NCI-H524 treated with DMSO at 0.1 percent for 48 hours (cell line): ENCODE measurements around the gene ZNF331.

Experiments used
- DNase-seq: peaks from one replicate; lab custom pipeline; 2025; lab: John Stamatoyannopoulos, UW

ZNF331 gene

DNA sequence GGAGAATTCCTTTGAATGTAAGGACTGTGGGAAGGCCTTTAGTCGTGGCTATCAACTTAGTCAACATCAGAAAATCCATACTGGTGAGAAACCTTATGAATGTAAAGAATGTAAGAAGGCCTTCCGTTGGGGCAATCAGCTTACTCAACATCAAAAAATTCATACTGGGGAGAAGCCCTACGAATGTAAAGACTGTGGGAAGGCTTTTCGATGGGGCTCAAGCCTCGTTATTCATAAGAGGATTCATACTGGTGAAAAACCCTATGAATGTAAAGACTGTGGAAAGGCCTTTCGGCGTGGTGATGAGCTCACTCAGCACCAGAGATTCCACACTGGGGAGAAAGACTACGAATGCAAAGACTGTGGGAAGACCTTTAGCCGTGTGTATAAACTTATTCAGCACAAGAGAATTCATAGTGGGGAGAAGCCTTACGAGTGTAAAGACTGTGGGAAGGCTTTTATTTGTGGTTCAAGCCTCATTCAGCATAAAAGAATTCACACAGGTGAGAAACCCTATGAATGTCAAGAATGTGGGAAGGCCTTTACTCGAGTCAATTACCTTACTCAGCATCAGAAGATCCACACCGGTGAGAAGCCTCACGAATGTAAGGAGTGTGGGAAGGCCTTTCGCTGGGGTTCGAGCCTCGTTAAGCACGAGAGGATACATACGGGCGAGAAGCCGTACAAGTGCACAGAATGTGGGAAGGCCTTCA is 39.2 kb downstream of the ZNF331 start:
- no peak for DNase-seq

DNA sequence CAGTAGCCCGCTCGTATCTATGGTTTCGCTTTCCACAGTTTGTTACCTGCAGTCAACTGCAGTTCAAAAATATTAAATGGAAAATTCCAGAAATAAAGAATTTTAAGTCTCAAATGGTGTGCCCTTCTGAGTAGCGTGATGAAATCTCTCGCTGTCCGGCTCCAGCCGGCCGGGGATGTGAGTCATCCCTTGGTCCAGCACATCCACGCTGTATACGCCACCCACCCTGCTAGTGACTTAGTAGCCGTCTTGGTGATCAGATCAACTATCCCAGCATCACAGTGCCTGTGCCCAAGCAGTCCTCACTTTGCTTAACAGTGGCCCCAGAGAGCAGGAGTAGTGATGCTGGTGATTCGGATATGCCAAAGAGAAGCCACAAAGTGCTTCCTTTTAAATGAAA is 40.0 kb downstream of the ZNF331 start:
- DNase-seq = no peak

DNA sequence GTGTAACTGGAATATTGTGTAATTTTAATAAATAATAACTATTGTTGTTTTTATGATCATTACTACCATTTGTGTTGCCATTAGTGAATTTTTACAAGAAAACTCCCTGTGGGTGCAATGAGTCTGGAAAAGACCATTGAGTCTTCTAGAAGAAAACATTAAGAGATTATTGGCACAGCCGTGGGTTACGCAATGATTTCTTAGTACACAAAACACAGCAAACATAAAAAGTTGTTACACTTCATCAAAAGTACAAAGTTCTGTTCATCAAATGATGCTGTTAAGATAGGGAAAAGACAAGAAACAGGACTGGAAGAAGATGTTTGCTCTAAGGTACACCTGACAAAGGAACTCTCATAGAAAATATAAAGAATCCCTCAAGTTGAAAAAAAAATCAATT is 41.6 kb downstream of the ZNF331 start:
- DNase-seq = no peak

DNA sequence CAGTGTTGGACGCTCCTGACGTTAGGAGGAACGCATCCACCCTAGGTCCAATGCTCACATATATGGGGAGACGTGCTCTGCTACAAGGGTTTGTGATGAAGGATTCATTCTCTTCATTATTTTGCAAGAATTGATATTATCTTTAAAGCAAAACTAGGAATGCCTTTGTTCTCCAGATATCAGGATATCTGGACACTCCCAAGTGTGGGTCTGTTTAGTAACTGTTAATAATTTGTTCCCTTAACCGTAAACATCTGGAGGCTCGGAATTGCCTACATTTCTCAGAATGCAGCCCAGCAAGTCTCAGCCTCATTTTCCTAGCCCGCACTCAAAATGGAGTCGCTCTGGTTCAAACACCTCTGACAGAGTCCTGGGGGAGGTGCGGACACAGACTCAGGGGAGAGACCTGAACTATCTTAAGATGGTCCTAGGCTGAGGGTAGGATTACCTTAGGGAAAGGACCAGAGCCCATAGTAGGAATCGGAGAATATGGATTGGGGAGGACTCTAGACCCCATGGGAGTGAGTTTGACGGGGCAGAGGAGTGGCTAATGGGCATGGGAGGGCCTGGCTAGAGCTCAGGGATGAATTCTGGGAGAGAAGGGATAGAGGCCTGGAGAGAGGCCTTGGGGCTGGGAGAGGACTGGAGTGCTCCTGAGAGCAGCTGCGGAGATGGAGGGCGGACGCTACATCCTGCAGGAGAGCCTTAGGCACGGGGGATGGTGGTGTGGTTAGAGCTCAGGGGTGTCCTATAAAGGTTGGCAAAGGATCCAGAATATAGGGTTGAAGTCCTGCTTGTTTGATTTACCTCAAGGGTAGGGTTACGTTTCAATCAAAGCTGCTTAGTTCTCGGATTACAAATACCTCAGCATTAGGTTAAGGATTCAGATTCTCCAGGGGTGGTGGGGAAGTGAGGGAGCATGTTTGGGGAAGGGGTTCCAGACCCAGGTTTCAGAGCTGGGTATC is 43.2 kb downstream of the ZNF331 start:
- DNase-seq = no peak

GRCh38 chr19:53581871-53582279 is 43.9 kb downstream of the ZNF331 start:
- no peak for DNase-seq

GRCh38 chr19:53583181-53583580 is 45.2 kb downstream of the ZNF331 start:
- DNase-seq = no peak

GRCh38 chr19:53586277-53586691 is 48.3 kb downstream of the ZNF331 start:
- no peak for DNase-seq

DNA sequence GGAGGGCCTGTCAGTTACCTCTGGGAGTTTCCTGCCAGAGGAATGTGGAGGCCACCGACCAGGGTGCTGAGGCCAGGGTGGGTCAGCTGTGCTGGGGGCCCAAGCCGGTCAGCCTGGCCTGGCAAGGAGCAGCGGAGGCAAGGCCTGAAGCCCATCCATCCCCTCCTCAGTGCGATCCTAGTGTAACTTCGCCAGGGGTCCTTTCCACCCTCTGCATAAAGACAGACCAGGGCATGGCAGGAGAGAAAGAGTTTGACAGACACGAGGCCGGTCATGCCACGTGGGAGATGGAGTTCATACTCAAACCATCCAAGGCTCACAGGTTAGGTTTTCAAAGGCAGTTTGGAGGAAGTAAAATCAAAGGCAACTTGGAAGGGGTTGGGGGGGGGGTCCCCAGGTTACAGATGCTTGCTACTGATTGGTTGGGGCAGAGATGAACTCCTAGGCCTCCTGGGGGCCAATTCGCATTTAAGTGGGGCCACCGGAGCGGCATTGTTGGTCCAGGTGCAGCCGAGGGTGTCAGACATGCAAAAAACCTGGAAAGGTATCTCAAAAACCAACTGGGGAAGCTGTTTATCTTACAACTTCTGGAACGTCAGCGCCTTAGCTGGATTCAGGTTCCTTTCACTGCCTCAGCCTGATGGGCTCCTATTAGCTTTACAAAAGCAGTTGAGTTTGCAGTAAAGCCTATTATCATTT is 57.0 kb downstream of the ZNF331 start:
- no peak for DNase-seq

DNA sequence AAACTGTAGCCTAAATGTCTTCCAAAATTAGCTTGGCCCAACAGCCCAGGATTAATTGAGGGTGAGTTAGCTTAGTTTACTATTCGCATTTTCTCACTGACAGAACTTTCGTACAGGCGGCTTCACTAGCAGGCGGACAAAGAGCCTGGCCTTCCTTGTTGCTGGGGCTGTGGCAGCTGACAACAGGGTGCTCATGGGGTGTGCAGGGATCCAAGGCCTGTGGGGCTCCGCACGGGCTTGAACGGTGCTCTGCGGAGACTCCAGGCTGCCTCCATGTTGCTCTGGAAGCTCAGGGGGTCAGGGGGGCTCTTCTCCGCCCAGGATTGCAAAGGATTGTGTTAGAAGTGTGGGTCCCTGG is 57.5 kb downstream of the ZNF331 start:
- no peak for DNase-seq

DNA sequence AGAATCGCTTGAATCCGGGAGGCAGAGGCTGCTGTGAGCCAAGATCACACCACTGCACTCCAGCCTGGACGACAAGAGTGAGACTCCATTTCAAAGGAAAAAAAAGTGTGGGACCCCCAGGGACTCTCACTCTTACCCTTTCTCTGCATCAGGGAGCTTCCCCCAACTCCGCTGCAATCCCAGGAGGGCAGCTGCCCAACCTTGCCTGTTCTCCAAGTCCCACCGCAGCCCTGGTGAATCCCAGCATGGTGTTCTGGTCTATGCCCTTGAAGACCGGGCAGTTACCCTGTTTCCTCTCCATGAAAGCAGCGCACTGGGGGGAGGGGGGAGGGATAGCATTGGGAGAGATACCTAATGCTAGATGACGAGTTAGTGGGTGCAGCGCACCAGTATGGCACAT is 58.1 kb downstream of the ZNF331 start:
- DNase-seq = no peak

GRCh38 chr19:53597023-53597422 is 59.1 kb downstream of the ZNF331 start:
- DNase-seq = no peak

DNA sequence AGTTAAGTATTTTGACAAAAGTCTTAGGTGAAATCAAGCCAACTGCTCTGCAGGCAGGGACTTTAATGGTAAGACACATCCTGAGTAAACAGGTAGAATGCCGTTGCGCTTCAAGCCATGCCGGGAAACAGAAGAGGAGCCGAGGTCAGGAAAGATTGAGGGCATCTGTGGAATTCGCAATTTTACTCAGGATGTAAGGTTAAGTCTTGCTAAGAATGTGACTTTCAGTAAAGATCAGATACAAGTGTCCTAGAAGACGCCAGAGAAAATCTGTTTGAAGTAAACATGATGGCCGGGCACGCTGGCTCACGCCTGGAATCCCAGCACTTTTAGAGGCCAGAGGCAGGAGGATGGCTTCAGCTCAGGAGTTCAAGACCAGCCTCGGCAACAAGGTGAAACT is 60.4 kb downstream of the ZNF331 start:
- no peak for DNase-seq

- no peak for DNase-seq
These were observed 62.3 kb downstream of the ZNF331 start for GRCh38 chr19:53600217-53600616.

DNA sequence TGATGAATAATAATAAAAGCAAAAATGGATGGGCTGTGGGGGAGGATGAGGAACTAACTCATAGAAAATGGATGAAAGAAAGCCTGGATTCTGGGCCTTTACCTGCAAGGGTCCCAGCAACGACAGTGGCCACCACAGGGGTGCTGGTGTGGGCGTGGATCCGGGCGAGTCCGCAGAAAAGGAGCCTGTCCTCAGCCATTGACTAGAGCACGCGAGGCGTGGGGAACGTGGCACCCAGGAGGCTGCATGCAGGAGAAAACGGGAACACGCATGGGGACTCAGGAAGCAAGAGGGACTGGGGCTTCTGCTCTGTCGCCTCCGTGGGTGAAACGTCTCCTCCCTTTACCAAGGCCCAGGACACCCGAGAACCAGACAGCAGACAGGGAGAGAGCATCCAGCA is 68.1 kb downstream of the ZNF331 start:
- no peak for DNase-seq

DNA sequence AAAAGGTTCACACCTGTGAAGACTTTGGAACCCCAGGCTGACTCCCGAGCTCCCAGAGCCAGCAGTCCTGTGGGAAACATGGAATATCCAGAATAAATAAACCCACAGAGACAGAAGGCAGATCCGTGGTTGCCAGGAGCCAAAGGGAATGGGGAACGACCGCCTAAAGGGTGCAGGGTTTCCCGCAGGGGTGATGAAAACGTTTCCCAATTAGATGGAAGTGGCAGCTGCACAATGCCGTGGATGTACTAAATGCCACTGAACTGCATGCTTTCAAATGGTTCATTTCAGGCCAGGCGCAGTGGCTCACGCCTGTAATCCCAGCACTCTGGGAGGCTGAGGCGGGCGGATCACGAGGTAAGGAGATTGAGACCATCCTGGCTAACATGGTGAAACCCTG is 70.4 kb downstream of the ZNF331 start:
- no peak for DNase-seq

DNA sequence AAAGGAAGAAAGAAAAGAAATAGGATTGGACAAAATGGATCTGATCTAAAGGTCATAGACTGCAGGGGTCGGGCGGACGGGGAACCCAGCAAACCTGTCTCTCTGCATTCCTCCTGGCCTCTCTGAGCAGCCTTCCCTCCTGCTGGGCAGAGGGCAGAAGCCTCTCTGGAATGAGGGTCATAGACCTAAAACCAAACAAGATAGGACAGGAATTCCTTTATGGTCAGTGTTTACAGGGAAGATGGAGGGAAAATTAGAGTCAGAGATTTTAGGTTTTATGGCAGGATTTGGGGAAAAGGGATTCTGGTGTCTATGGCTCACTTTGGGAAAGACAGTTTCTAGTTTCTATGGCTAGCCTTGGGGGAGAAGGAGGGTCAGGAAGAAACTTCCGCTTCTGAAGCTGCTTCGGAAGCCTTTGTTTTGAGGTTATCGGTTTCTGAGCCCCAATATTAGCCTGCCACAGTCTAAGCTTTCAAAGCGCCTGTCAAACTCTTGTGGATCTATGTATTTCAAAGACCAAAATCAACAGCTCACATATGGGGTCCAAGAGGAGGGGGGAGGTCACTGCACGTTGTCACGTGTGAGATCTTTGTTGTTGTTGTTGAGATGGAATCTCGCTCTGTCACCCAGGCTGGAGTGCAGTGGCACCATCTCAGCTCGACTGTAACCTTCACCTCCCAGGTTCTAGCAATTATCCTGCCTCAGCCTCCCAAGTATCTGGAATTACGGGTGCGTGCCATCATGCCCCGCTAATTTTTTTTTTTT is 75.0 kb downstream of the ZNF331 start:
- no peak for DNase-seq

DNA sequence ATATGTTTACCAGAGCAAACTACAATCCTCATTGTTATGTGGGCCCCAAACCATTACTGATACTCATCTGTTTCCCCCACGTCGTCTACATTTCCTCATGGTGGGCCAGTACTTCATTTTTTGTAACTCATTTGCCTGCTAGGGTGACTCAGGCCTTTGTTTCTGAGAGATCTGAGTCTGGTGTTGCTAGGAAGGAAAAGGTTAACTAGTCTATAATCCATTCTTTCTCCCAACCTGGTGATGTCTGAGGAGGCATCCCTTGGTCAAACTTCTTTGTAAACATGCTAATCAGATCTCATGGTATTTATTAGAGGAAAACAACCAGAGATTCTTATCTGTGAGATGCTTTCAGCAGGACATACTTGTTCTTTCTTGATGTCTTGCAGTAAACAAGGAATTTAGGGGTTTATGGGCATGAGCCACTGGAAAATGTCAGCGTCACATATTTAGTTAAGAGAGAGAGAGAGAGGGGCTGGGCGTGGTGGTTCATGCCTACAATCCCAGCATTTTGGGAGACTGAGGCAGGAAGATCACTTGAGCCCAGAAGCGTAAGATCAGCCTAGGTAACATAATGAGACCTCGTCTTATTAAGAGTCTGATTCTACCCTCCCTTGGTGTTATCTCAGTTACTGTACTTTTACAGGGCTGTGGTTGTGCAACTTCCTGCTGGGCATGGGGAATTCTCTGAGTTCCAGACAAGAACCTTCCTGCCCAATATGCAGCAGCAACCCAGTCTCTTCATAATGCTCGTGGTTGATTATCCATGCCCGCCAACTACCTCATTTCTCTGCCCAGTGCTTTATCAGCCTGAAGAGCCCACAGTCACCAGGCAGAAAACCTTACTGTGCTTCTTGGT is 84.2 kb downstream of the ZNF331 start:
- DNase-seq = no peak

DNA sequence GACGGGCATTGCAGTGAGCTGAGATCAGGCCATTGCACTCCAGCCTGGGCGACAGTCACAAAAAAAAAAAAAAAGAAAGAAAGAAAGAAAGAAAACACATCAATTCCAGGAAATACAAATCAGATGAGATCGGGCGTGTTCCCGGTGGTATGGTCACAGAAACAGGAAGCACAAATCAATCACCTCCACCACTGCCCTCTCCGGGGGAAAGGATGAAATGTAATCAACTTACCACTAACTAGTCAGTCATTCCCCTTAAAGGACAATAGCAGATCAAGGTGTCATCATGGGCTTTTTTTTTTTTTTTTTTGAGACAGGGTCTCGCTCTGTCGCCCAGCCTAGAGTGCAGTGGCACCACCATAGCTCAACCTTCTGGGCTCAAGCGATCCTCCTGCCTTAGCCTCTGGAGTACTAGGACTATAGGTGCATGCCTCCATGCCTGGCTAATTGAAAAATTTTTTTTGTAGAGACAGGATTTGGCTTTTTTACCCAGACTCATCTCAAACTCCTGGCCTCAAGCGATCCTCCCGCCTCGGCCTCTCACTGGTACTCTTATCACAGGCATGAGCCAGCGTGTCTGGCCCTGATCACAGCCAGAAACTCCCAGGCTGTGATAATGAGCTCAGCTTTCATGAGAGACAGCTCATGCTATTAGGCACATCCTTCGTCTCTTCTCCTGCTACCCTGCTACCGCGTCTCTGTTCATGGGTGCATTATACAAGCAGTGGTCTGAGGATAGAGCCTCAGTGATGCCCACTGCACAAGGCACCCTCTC is 87.0 kb downstream of the ZNF331 start:
- no peak for DNase-seq

DNA sequence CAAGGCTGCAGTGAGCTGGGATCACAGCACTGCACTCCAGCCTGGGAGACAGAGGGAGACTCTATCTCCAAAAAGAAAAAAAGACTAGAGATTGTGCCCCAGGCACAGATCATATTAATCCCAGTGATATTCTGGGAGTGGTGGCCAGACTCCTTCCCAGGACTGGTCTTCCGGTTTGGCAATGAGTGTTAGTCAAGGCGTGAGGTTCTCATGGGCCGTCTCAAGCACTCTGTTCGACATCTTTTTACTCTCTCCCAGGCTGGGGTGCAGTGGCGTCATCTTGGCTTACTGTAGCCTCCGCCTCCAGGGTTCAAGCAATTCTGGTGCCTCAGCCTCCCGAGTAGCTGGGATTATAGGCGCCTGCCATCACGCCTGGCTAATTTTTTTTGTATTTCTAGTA is 88.5 kb downstream of the ZNF331 start:
- DNase-seq = no peak

DNA sequence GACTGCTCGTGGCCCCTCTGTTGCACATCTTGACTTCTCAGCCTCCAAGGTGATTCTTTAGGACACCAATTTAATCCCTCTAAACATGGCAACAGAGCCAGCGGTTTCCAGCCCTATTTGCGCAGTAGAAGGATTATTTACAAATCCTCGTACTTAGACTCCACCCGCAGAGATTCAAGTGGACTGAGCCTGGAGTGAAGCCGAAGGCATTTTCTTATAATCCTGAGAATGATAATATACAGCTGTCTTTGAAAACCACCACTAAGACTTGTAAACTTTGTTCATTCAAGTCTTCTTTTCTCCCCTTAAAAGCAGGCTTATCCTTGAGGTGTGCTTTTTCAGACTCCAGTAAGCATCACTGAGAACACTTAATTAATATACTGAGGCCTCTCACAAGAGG is 89.0 kb downstream of the ZNF331 start:
- DNase-seq = no peak
